Measurements from ENCODE around the gene PCDHGC5.

The PCDHGC5 gene

DNA sequence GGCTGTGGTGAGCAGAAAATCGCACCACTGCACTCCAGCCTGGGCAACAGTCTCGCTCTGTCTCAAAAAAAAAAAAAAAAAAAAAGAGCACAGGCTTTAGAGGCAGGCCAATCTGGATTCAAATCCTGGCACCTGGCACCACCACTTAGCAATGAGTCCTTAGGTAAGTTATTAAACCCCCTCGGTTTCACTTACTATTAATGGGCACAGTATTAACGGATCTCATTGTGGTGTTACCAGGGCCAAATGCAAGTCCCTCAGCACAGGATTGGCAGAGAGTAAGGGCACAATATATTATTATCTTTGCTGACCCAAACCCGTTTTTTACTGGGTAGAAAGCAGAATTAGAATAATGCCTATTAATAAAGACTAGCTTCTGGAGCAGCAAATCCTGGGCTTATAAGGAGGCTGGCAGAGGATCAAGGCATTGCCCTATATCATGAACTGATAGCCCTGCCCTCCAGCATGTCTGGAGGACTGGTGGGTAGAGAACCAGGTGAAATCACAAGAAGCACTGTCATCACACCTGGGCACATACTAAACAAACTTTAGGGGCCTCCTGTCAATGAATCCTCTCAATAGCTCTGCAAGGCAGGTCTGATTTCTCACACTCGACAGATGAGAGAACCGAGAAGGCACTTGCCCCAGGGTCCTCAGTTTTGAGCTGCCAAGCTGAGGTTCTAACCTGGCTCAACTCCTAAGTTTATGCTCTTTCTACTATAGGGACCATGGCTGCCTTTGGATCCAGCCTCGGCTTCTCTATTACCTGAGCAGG is 17.7 kb downstream of the PCDHGC5 start:
- no peaks in the 10 kb centered on the region for H3K27me3 ChIP-seq (ENCODE audit: control insufficient read depth, insufficient read depth, low read length)
- H3K4me1 ChIP-seq (ENCODE audit: control insufficient read depth, insufficient read depth, low read length) = peaks cover 28% of the 10 kb centered on the region
- no peak overlapping the region for H3K9ac ChIP-seq (ENCODE audit: low read length)
- H3K9me3 ChIP-seq (ENCODE audit: control insufficient read depth, insufficient read depth, low read depth, low read length) = no peaks in the 10 kb centered on the region
- H3K4me3 ChIP-seq (ENCODE audit: low read depth, low read length) = no peak overlapping the region
- H3K36me3 ChIP-seq (ENCODE audit: control insufficient read depth, insufficient read depth, low read length) = peaks cover 15% of the 10 kb centered on the region; the same call in 1 of the 2 replicates
- no peak overlapping the region for H3K27ac ChIP-seq (ENCODE audit: low read depth, low read length)

DNA sequence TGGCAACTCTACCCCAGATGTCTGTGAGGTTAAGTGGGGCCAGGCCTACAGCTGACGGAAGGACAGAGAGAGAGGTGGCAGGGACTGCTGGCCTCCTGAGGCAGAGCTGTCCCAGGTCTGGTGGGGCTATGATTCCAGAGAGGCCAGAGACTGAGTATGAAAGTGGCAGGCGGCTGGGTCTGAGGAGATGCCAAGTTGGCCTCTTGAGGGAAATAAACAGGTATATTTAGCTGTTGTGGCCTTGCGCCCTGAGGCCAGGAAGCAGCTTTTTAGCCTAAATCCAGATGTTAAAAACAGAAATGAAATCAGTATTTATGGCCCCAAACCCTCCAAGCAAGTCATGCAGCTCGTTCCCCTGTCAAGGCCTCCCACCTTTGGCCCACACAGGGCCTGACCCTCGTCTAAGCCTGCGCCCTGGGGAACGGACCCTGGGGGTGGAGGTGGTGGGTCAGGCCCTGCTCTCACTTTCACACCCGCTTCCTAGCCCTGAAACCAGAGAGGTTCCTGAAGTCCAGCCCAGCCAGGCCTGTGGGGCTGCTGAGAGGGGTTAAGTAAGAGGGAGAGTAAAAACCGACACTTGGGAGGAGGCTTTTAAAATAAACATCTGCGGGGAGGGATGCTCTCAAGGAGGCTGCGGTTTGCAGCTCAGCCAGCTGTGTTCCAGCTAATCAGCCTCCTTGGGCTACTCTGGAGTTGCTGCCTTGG is 18.7 kb downstream of the PCDHGC5 start:
- peak overlapping the region; percentile 46 for H3K9ac ChIP-seq (ENCODE audit: low read length)
- no peaks in the 10 kb centered on the region for H3K9me3 ChIP-seq (ENCODE audit: control insufficient read depth, insufficient read depth, low read depth, low read length)
- peaks cover 17% of the 10 kb centered on the region; the same call in 1 of the 2 replicates for H3K36me3 ChIP-seq (ENCODE audit: control insufficient read depth, insufficient read depth, low read length)
- no peak overlapping the region; the same call in 1 of the 2 replicates for H3K4me3 ChIP-seq (ENCODE audit: low read depth, low read length)
- peaks cover 28% of the 10 kb centered on the region for H3K4me1 ChIP-seq (ENCODE audit: control insufficient read depth, insufficient read depth, low read length)
- no peak overlapping the region; the same call in 1 of the 2 replicates for H3K27ac ChIP-seq (ENCODE audit: low read depth, low read length)
- no peaks in the 10 kb centered on the region for H3K27me3 ChIP-seq (ENCODE audit: control insufficient read depth, insufficient read depth, low read length)

GRCh38 chr5:141508440-141508797 is 19.5 kb downstream of the PCDHGC5 start:
- Histone ChIP-seq H3K9me3 (ENCODE audit: control insufficient read depth, insufficient read depth, low read depth, low read length) (no peaks in the 10 kb centered on the region), H3K27ac (ENCODE audit: low read depth, low read length) (peak overlapping the region; percentile 28; the same call in 1 of the 2 replicates), H3K9ac (ENCODE audit: low read length) (peak overlapping the region; percentile 46), H3K36me3 (ENCODE audit: control insufficient read depth, insufficient read depth, low read length) (peaks cover 17% of the 10 kb centered on the region; the same call in 1 of the 2 replicates), H3K27me3 (ENCODE audit: control insufficient read depth, insufficient read depth, low read length) (no peaks in the 10 kb centered on the region), H3K4me1 (ENCODE audit: control insufficient read depth, insufficient read depth, low read length) (peaks cover 28% of the 10 kb centered on the region), H3K4me3 (ENCODE audit: low read depth, low read length) (peak overlapping the region; percentile 28; the same call in 1 of the 2 replicates)

DNA sequence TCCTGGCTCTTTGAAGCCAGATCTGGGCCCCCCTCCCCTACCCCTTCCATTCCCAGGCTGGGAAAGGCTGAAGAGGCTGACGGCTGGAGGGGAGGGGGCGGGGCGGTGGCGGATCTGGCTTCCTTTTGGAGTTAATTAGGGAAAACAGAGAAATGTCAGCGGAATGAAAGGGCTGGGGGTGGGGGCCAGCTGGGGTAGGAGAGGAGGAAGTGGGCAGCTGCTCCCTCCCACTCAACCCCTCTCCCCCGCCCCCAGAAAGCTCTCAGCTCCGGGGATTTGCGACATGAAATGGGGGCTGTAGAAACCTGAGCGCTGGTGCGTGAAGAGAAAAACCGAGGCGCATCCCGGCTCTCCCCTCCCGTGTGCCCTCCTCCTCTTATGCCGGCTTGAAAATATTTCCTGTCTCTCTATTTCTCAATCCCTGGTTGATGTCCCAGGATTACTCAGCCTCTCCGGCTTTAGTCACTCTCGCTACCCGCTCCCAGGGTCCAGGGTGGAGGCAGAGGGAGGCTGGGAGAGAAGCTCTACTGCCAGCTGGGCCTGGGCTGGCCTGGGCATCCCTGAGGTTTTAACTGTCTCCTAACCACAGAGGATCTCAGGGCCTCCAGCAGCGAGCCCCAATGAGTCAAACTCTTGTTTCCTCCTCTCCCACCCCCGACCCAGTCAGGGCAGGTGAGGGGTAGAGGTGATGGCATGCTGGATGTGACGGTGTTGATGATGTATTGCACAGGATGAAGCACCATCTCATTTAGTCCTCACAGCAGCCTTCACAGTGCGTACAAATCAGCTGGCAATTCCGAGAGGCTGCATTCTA is 20.1 kb downstream of the PCDHGC5 start:
- H3K9ac ChIP-seq (ENCODE audit: low read length) = peak overlapping the region; percentile 26
- peak overlapping the region; percentile 34 for H3K4me3 ChIP-seq (ENCODE audit: low read depth, low read length)
- H3K9me3 ChIP-seq (ENCODE audit: control insufficient read depth, insufficient read depth, low read depth, low read length) = no peaks in the 10 kb centered on the region
- H3K27ac ChIP-seq (ENCODE audit: low read depth, low read length) = no peak overlapping the region; the same call in 1 of the 2 replicates
- peaks cover 28% of the 10 kb centered on the region for H3K4me1 ChIP-seq (ENCODE audit: control insufficient read depth, insufficient read depth, low read length)
- H3K27me3 ChIP-seq (ENCODE audit: control insufficient read depth, insufficient read depth, low read length) = no peaks in the 10 kb centered on the region
- peaks cover 17% of the 10 kb centered on the region; the same call in 1 of the 2 replicates for H3K36me3 ChIP-seq (ENCODE audit: control insufficient read depth, insufficient read depth, low read length)

DNA sequence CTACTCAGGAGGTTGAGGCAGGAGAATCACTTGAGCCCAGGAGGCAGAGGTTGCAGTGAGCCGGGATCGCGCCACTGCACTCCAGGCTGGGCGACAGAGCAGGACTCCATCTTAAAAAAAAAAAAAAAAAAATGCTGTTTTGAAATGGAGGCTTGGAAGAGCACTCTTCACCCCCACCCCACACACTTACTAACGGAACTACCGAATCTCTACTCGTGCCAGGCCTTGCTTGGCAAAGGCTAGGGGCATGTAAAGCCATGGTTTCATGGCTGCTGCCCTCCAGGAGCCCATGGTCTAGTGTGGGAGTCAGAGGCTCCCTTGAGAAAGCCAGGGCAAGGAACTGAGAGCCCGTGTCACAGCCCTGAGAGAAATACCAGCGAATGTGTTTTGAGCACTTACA is 21.3 kb downstream of the PCDHGC5 start:
- Histone ChIP-seq H3K36me3 (ENCODE audit: control insufficient read depth, insufficient read depth, low read length) (peaks cover 17% of the 10 kb centered on the region; the same call in 1 of the 2 replicates), H3K9ac (ENCODE audit: low read length) (no peak overlapping the region), H3K4me1 (ENCODE audit: control insufficient read depth, insufficient read depth, low read length) (peaks cover 39% of the 10 kb centered on the region)

GRCh38 chr5:141510850-141511601 is 22.1 kb downstream of the PCDHGC5 start:
- Histone ChIP-seq H3K9me3 (ENCODE audit: control insufficient read depth, insufficient read depth, low read depth, low read length) (no peaks in the 10 kb centered on the region), H3K36me3 (ENCODE audit: control insufficient read depth, insufficient read depth, low read length) (peaks cover 11% of the 10 kb centered on the region), H3K4me3 (ENCODE audit: low read depth, low read length) (no peak overlapping the region), H3K9ac (ENCODE audit: low read length) (no peak overlapping the region), H3K27me3 (ENCODE audit: control insufficient read depth, insufficient read depth, low read length) (no peaks in the 10 kb centered on the region), H3K27ac (ENCODE audit: low read depth, low read length) (no peak overlapping the region), H3K4me1 (ENCODE audit: control insufficient read depth, insufficient read depth, low read length) (peaks cover 47% of the 10 kb centered on the region)

More for the DNA sequence above, 21.3 kb downstream of the PCDHGC5 start:
- no peaks in the 10 kb centered on the region for H3K27me3 ChIP-seq (ENCODE audit: control insufficient read depth, insufficient read depth, low read length)
- H3K27ac ChIP-seq (ENCODE audit: low read depth, low read length) = no peak overlapping the region
- H3K9me3 ChIP-seq (ENCODE audit: control insufficient read depth, insufficient read depth, low read depth, low read length) = no peaks in the 10 kb centered on the region
- H3K4me3 ChIP-seq (ENCODE audit: low read depth, low read length) = no peak overlapping the region

DNA sequence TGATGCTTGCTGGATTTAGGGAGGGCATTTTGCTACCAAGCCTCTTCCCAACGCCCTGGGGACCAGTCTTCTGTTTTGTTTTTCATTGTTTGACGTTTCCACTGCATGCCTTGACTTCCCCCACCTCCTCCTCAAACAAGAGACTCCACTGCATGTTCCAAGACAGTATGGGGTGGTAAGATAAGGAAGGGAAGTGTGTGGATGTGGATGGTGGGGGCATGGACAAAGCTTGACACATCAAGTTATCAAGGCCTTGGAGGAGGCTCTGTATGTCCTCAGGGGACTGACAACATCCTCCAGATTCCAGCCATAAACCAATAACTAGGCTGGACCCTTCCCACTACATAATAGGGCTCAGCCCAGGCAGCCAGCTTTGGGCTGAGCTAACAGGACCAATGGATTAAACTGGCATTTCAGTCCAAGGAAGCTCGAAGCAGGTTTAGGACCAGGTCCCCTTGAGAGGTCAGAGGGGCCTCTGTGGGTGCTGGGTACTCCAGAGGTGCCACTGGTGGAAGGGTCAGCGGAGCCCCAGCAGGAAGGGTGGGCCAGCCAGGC is 23.0 kb downstream of the PCDHGC5 start:
- Histone ChIP-seq H3K36me3 (ENCODE audit: control insufficient read depth, insufficient read depth, low read length) (peaks cover 19% of the 10 kb centered on the region), H3K27ac (ENCODE audit: low read depth, low read length) (no peak overlapping the region), H3K9ac (ENCODE audit: low read length) (no peak overlapping the region), H3K4me1 (ENCODE audit: control insufficient read depth, insufficient read depth, low read length) (peaks cover 54% of the 10 kb centered on the region), H3K9me3 (ENCODE audit: control insufficient read depth, insufficient read depth, low read depth, low read length) (no peaks in the 10 kb centered on the region), H3K4me3 (ENCODE audit: low read depth, low read length) (peak overlapping the region; percentile 79; the same call in 1 of the 2 replicates), H3K27me3 (ENCODE audit: control insufficient read depth, insufficient read depth, low read length) (no peaks in the 10 kb centered on the region)

DNA sequence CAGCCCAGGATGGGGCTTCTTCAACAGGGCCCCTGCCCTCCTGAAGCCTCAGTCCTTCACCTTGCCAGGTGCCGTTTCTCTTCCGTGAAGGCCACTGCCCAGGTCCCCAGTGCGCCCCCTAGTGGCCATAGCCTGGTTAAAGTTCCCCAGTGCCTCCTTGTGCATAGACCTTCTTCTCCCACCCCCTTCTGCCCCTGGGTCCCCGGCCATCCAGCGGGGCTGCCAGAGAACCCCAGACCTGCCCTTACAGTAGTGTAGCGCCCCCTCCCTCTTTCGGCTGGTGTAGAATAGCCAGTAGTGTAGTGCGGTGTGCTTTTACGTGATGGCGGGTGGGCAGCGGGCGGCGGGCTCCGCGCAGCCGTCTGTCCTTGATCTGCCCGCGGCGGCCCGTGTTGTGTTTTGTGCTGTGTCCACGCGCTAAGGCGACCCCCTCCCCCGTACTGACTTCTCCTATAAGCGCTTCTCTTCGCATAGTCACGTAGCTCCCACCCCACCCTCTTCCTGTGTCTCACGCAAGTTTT is 23.6 kb downstream of the PCDHGC5 start:
- Histone ChIP-seq H3K9me3 (ENCODE audit: control insufficient read depth, insufficient read depth, low read depth, low read length) (no peaks in the 10 kb centered on the region), H3K4me1 (ENCODE audit: control insufficient read depth, insufficient read depth, low read length) (peaks cover 48% of the 10 kb centered on the region), H3K27me3 (ENCODE audit: control insufficient read depth, insufficient read depth, low read length) (no peaks in the 10 kb centered on the region), H3K9ac (ENCODE audit: low read length) (peak overlapping the region; percentile 74), H3K4me3 (ENCODE audit: low read depth, low read length) (peak overlapping the region; percentile 79), H3K36me3 (ENCODE audit: control insufficient read depth, insufficient read depth, low read length) (peaks cover 25% of the 10 kb centered on the region), H3K27ac (ENCODE audit: low read depth, low read length) (peak overlapping the region; percentile 65; the same call in 1 of the 2 replicates)

DNA sequence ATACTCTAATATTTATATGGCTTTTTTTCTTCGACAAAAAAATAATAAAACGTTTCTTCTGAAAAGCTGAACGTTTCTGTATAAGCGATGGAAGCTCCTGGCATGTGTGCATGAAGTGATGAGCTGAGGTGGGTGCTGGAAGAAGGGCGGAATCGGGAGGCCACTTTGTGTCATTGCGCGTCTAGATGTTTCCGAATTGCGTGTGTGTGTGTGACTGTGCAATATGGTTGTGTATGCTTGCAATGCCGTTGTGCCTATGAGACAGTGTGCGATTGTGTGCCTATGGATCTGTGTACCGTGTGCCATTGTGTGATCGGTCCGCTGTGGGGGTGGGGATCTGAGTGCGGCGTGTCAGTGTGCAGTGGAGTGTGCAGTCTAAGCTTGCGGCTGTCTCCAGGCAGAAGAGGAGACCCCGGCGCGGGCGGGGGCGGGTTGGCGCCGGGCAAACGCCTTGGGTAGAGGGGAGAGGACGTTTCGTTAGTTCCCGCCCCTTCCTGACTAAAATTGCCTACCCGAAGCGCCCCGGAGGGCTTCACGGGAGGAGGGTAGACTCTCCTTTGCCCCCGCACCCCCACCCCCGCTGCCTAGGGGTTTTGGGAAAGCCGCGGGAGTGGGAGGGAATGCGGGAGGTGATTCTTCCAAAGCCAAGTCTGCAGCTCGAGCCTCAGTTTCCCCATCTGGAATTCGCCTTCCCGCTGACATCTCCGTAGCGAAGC is 24.2 kb downstream of the PCDHGC5 start:
- no peaks in the 10 kb centered on the region for H3K27me3 ChIP-seq (ENCODE audit: control insufficient read depth, insufficient read depth, low read length)
- peaks cover 29% of the 10 kb centered on the region for H3K36me3 ChIP-seq (ENCODE audit: control insufficient read depth, insufficient read depth, low read length)
- H3K9me3 ChIP-seq (ENCODE audit: control insufficient read depth, insufficient read depth, low read depth, low read length) = no peaks in the 10 kb centered on the region
- peaks cover 41% of the 10 kb centered on the region for H3K4me1 ChIP-seq (ENCODE audit: control insufficient read depth, insufficient read depth, low read length)
- H3K9ac ChIP-seq (ENCODE audit: low read length) = peak overlapping the region; percentile 74
- H3K27ac ChIP-seq (ENCODE audit: low read depth, low read length) = peak overlapping the region; percentile 65; the same call in 1 of the 2 replicates
- peak overlapping the region; percentile 79 for H3K4me3 ChIP-seq (ENCODE audit: low read depth, low read length)

Measured in HUES6 (cell line).